ENCODE measurements around the gene CCDC70.

- no peak for TF ChIP-seq CTCF (IDR thresholded peaks at IDR 0.05; ENCODE audit: insufficient read depth, low read depth, low read length)
- no peak for TF ChIP-seq EZH2 (IDR thresholded peaks at IDR 0.05; ENCODE audit: insufficient read depth, low read length)
Measured at GRCh38 chr13:51825165-51825592, 36.6 kb upstream of the CCDC70 start.

Data from astrocyte (in vitro differentiated cells and primary cell).